A673 (cell line): ENCODE measurements around the gene PET117. TPM values are rescaled to one million over a fixed set of nuclear protein-coding genes. Genes with fewer than 3 reads are reported as not detected.

Experiments
- BruUV-seq: library from RNA; stranded (reverse); fragments of 400-500 nt; replicated peaks from 2 replicates; lab custom pipeline; 2021; lab: Mats Ljungman, UMichigan
- CTCF ChIA-PET: fragments of 300-600 bp; sonication (Branson Sonifier 250); formaldehyde crosslinking; loops from one replicate; lab custom pipeline; 2022; ENCODE audit warnings: antibody characterized with exemption; lab: Charles Lee
- POLR2A ChIA-PET: fragments of 300-600 bp; sonication (Branson Sonifier 250); formaldehyde crosslinking; loops from one replicate; lab custom pipeline; 2022; ENCODE audit warnings: antibody characterized with exemption; ENCODE audit not compliant: low non-redundant PET; lab: Charles Lee
- DNase-seq: peaks from one replicate; pipeline ENCODE4 v3.0.0-alpha.2; 2015; ENCODE audit warnings: low spot score
- H3K27ac ChIP-seq: fragments of 200-600 bp; sonication (generic); 2 replicates; pipeline ENCODE4 v1.5.1; 2016; ENCODE audit warnings: mixed run types, low read depth, mild to moderate bottlenecking, mixed read lengths, antibody characterized with exemption, low read length; ENCODE audit not compliant: poor library complexity, severe bottlenecking
- H3K27me3 ChIP-seq: fragments of 200-600 bp; sonication (generic); replicated peaks from 2 replicates; pipeline ENCODE4 v1.6.1; 2017; ENCODE audit warnings: mixed run types, low read depth, mild to moderate bottlenecking, mixed read lengths, antibody characterized with exemption, low read length; ENCODE audit not compliant: insufficient read depth, poor library complexity
- H3K36me3 ChIP-seq: fragments of 200-600 bp; sonication (generic); 2 replicates; pipeline ENCODE4 v1.6.1; 2016; ENCODE audit warnings: mixed run types, mild to moderate bottlenecking, mixed read lengths, antibody characterized with exemption, low read length; ENCODE audit not compliant: insufficient read depth, poor library complexity, severe bottlenecking
- H3K4me1 ChIP-seq: fragments of 200-600 bp; sonication (generic); 2 replicates; pipeline ENCODE4 v1.6.1; 2017; ENCODE audit warnings: mixed run types, mild to moderate bottlenecking, mixed read lengths, antibody characterized with exemption, low read length; ENCODE audit not compliant: insufficient read depth, poor library complexity, severe bottlenecking
- H3K4me3 ChIP-seq: fragments of 200-600 bp; sonication (generic); 2 replicates; pipeline ENCODE4 v1.5.1; 2016; ENCODE audit warnings: low read depth, mixed run types, mild to moderate bottlenecking, mixed read lengths, low read length; ENCODE audit not compliant: poor library complexity, severe bottlenecking
- H3K9me3 ChIP-seq: fragments of 200-600 bp; sonication (generic); 2 replicates; pipeline ENCODE4 v1.6.1; 2016; ENCODE audit warnings: mixed run types, low read depth, mild to moderate bottlenecking, mixed read lengths, antibody characterized with exemption, low read length; ENCODE audit not compliant: poor library complexity, severe bottlenecking
- EZH2 ChIP-seq: fragments of 200-600 bp; sonication (generic); IDR thresholded peaks from 2 replicates; pipeline ENCODE4 v1.6.1; 2017; ENCODE audit warnings: borderline replicate concordance, low read depth, mild to moderate bottlenecking, mixed read lengths, antibody characterized with exemption, low read length; ENCODE audit not compliant: poor library complexity, severe bottlenecking
- intact Hi-C: fragments of 100-400 bp; cut with micrococcal nuclease; formaldehyde crosslinking; loops from one replicate; pipeline ENCODE4 v1.10.0; 2022; ENCODE audit not compliant: unreplicated experiment
- total RNA-seq: library from RNA; stranded (reverse); gene quantifications from 2 replicates; pipeline ENCODE4 v1.2.3, GENCODE V29; 2021
- TF ChIP-seq, protein P1 (sequence below): fragments of 300-800, 200-600 bp; sonication (generic); conservative IDR thresholded peaks from 2 replicates; pipeline ENCODE4 v1.5.1; 2017; ENCODE audit warnings: low read depth, mild to moderate bottlenecking, antibody characterized with exemption, low read length, moderate library complexity, mixed read lengths

The PET117 gene
- total RNA-seq, 1 experiment from 2014 or later, result 23.0 TPM

DNA sequence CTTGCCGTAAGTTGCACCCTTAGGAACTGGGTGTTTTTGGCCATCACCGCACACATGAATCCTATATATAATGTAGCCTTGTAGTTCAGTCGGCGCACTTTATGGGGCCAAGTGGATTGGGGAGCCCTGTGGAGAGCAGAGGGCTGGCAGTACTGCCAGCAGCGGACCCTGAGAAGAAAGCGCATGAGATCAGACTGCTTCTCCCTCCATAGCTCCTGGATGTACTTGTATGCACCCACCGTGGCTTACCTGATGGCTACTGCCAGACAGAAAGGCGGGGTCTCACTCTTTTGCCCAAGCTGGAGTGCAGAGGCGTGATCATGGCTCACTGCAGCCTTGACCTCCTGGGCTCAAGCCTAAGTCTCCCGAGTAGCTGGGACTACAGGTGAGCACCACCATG, 47.2 kb upstream of the PET117 start:
- H3K9me3 ChIP-seq, result no peaks in the 10 kb centered on the region
- no TSS peak for BruUV-seq
- CTCF ChIA-PET, result no interaction called here
- no peak overlapping the region for H3K27ac ChIP-seq
- POLR2A ChIA-PET, result no interaction called here
- H3K27me3 ChIP-seq, result peaks cover 3% of the 10 kb centered on the region
- H3K36me3 ChIP-seq, result no peaks in the 10 kb centered on the region
- no peak for DNase-seq
- intact Hi-C loops, result no loop called here
- H3K4me3 ChIP-seq, result no peak overlapping the region
- H3K4me1 ChIP-seq, result no peaks in the 10 kb centered on the region
- TF ChIP-seq, protein P1, sequence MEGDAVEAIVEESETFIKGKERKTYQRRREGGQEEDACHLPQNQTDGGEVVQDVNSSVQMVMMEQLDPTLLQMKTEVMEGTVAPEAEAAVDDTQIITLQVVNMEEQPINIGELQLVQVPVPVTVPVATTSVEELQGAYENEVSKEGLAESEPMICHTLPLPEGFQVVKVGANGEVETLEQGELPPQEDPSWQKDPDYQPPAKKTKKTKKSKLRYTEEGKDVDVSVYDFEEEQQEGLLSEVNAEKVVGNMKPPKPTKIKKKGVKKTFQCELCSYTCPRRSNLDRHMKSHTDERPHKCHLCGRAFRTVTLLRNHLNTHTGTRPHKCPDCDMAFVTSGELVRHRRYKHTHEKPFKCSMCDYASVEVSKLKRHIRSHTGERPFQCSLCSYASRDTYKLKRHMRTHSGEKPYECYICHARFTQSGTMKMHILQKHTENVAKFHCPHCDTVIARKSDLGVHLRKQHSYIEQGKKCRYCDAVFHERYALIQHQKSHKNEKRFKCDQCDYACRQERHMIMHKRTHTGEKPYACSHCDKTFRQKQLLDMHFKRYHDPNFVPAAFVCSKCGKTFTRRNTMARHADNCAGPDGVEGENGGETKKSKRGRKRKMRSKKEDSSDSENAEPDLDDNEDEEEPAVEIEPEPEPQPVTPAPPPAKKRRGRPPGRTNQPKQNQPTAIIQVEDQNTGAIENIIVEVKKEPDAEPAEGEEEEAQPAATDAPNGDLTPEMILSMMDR, result no peak
- no peak for TF ChIP-seq EZH2

DNA sequence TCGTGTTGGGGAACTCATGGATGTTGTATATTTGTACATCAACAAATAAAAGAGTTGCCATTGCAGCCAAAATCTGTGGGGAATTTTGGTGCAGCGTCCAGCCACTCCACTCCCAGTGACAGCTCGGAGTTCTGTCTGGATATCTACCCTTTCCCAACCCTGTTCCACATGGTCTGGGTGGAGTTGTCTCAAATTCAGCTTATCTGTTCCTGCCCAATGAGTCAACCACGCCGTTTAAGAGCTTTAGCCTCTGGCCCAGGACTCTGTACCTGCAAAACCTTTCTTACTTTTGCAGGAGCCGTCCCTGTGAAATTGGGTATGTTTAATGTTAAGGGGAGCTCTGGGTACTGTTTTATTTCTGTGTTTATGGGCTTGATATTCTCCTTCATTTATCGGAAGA, 46.0 kb upstream of the PET117 start:
- no peaks in the 10 kb centered on the region for H3K9me3 ChIP-seq
- no peak for DNase-seq
- ChIA-PET POLR2A (interaction anchor here (0.5 kb wide), 1 partner anchor 124 kb away, joined by 5 read pairs; no protein-coding TSS in a partner anchor), CTCF (no interaction called here)
- H3K27ac ChIP-seq, result no peak overlapping the region
- no peaks in the 10 kb centered on the region for H3K36me3 ChIP-seq
- intact Hi-C loops, result no loop called here
- H3K4me1 ChIP-seq, result no peaks in the 10 kb centered on the region
- peaks cover 3% of the 10 kb centered on the region for H3K27me3 ChIP-seq
- BruUV-seq, result no TSS peak
- TF ChIP-seq, protein P1, result no peak
- no peak for TF ChIP-seq EZH2
- H3K4me3 ChIP-seq, result no peak overlapping the region

DNA sequence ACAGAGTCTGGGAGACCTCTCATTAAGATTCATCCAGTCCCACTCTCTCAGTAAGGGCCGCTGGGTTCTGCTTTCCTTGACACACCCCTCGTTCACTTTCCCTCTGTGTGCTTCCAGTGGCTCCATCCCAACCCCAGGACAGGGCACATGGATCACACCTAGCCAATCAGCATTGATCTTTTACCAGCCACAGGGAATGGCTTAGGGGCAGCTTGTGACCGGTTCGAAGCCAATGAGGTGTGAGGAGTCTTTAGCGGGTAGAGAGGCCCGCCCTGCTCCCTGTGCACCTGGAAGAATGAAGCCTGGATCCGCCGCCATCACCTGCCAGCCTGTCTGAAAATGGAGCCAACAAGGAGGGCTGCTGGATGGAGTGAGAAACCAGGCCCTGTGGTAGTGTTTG, 44.8 kb upstream of the PET117 start:
- TF ChIP-seq, protein P1, result no peak
- no peak for TF ChIP-seq EZH2
- H3K9me3 ChIP-seq, result no peaks in the 10 kb centered on the region
- no peaks in the 10 kb centered on the region for H3K4me1 ChIP-seq
- intact Hi-C loops, result no loop called here
- no TSS peak for BruUV-seq
- H3K27ac ChIP-seq, result no peak overlapping the region
- no peak for DNase-seq
- H3K27me3 ChIP-seq, result peaks cover 3% of the 10 kb centered on the region
- CTCF ChIA-PET, result no interaction called here
- H3K36me3 ChIP-seq, result no peaks in the 10 kb centered on the region
- H3K4me3 ChIP-seq, result no peak overlapping the region
- POLR2A ChIA-PET, result no interaction called here
